Stimulated activated effector memory CD8-positive, alpha-beta T cell treated with anti-CD3 and anti-CD28 coated beads, Interleukin-12 subunit alpha, Interleukin-12 subunit beta, amount 100 ng/mL, for 72 hours (primary cell): Measurements from ENCODE around the gene UNC13B.
A peak's percentile ranks its signal among the peaks of the same experiment; 100 is the strongest.

Experiments
- ATAC-seq: fragments of 150-1000 bp; cut with Tn5 transposase; 2 replicates; pipeline ENCODE4 v1.10.0; 2021
- DNase-seq, 2 donors: peaks; one replicate each; pipeline ENCODE4 v3.0.0; 2021 to 2022; ENCODE audit warnings: low spot score in 2 of 2
- H3K27ac Mint-ChIP-seq: one replicate; pipeline ENCODE4 v1.8.0; 2022; ENCODE audit warnings: mild to moderate bottlenecking, mixed read lengths
- H3K36me3 Mint-ChIP-seq: one replicate; pipeline ENCODE4 v1.8.0; 2022; ENCODE audit warnings: mild to moderate bottlenecking, mixed read lengths
- H3K4me1 Mint-ChIP-seq: one replicate; pipeline ENCODE4 v1.8.0; 2022; ENCODE audit warnings: mixed read lengths
- H3K4me3 Mint-ChIP-seq: one replicate; pipeline ENCODE4 v1.8.0; 2022; ENCODE audit warnings: mild to moderate bottlenecking, mixed read lengths
- H3K9me3 Mint-ChIP-seq: one replicate; pipeline ENCODE4 v1.8.0; 2022; ENCODE audit warnings: mixed read lengths

Gene UNC13B

DNA sequence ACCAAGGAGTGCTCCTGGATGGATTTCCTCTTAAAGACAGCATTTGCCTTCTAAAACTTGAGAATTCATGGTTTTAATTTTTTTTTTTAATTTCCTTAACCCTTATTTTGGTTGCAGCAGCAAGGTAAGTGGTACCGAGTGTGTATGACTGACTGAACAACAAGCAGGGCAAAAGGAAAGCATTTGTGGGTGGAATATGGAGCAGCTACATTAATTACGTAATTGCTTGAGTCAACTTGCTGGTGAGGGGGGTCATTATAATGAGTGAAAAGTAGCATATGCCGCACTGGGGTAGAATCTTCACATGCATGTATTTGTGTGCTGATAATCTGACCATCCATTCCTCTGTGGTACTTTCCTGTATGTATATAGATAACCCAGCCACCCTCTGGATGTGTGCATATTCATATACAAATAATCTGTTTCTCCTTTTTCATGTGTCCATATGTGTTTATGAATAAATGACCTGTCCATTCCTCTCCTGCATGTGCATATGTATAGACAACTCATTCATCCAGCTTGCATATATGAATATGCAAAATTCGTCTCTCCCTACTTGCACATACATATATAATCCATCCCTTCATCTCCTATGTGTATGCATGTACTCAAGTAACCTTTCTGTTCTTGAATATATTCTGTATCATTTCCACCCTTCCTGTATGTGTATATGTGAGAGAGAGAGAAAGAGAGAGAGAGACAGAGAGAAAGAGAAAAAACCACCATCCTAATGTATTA lies 180.6 kb downstream of the UNC13B start:
- Mint-ChIP-seq H3K4me3 (no peak overlapping the region), H3K9me3 (no peaks in the 10 kb centered on the region), H3K4me1 (peaks cover 7% of the 10 kb centered on the region), H3K27ac (no peak overlapping the region), H3K36me3 (no peaks in the 10 kb centered on the region)
- DNase-seq (no peak), ATAC-seq (no peak)

DNA sequence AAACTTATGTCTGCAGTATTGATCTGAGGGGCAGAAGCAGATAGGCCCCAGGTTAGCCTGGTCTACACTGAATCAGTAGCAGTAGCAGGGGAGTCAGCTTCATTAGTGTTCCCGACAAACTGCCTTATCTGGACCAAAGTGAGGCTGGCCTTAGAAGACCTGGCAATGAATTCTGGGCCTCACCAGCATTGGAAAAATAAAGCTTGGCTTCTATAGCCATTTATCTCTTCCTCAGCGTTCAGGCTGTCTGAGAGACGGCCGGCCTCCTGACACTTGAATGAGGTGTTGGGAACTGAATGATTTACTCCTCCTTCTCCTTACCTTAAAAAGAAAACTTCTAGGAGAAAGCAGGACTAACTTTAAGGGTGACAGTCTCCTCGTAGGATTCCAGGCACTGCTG lies 186.3 kb downstream of the UNC13B start:
- Mint-ChIP-seq H3K9me3 (no peaks in the 10 kb centered on the region), H3K36me3 (no peaks in the 10 kb centered on the region)
- ATAC-seq, result no peak

DNA sequence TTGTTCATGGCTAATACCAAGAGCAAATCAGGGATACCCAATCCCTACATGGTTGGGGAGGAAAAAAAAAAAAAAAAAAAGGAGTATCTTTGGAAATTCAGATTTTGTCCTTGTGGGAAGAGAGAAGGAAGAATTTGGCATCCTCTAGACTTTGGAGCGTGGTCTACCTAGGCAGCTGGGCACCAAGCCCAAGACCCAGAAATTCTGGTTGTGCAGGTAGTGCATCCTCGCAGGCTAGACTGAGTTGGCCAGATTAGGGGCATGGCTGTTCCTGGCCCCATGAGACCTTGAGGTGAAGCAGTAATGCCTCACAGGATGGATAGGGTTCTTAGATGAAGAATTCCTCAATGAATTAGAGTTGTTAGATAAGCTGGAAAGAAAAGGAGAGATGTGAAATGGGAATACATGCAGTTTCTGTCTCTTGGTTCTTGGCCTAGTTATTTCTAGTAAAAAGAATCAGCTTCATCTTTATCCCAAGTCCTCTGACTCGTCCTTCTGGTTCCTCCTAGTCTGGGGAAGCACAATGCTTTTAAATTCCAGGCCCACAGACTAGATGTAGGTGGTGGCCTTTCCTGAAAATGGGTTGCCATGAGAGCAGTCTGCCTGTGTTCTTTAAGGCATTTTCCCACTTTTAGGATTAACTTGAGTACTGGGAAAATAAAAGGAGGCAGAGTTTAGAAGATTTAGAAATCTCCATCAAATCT lies 187.6 kb downstream of the UNC13B start:
- Mint-ChIP-seq H3K9me3 (no peaks in the 10 kb centered on the region), H3K4me1 (no peaks in the 10 kb centered on the region), H3K36me3 (no peaks in the 10 kb centered on the region), H3K27ac (no peak overlapping the region), H3K4me3 (no peak overlapping the region)
- DNase-seq (no peak), ATAC-seq (no peak)

More for the DNA sequence above, 186.3 kb downstream of the UNC13B start:
- Mint-ChIP-seq H3K4me3 (no peak overlapping the region), H3K27ac (no peak overlapping the region), H3K4me1 (no peaks in the 10 kb centered on the region)
- DNase-seq, result no peak

DNA sequence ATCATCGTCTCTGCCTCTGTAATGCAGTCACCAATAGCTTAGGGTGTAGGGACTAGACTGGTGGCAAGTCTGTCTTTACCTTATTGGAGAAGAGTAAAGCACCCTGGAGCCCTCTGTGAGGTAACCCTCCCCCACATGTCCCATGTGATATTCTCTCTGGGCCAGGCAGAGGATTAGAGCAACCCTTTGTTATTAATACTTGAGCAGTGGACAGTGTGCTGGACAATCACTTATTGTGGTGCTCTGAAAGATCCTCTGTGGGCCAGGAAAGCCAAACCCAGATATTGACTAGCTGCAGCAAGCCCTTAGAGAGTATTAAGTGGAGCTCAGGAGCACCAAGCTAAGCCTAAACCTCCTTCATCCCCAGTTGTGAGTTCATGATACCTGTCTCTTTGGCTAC lies 188.4 kb downstream of the UNC13B start:
- DNase-seq, result no peak
- ATAC-seq, result no peak
- H3K36me3 Mint-ChIP-seq, result no peaks in the 10 kb centered on the region
- no peaks in the 10 kb centered on the region for H3K9me3 Mint-ChIP-seq
- no peak overlapping the region for H3K27ac Mint-ChIP-seq
- H3K4me3 Mint-ChIP-seq, result no peak overlapping the region
- H3K4me1 Mint-ChIP-seq, result no peaks in the 10 kb centered on the region

- Mint-ChIP-seq H3K4me3 (no peak overlapping the region), H3K27ac (no peak overlapping the region)
Measured at GRCh38 chr9:35350827-35351549, 189.2 kb downstream of the UNC13B start.

GRCh38 chr9:35353731-35354365 lies 192.0 kb downstream of the UNC13B start:
- ATAC-seq, result peak; percentile 8
- no peak overlapping the region for H3K4me3 Mint-ChIP-seq
- DNase-seq, result no peak
- no peaks in the 10 kb centered on the region for H3K4me1 Mint-ChIP-seq
- H3K36me3 Mint-ChIP-seq, result no peaks in the 10 kb centered on the region
- no peaks in the 10 kb centered on the region for H3K9me3 Mint-ChIP-seq
- no peak overlapping the region for H3K27ac Mint-ChIP-seq

More at GRCh38 chr9:35350827-35351549, 189.2 kb downstream of the UNC13B start:
- ATAC-seq, result no peak
- Mint-ChIP-seq H3K9me3 (no peaks in the 10 kb centered on the region), H3K4me1 (no peaks in the 10 kb centered on the region), H3K36me3 (no peaks in the 10 kb centered on the region)
- DNase-seq, result no peak

DNA sequence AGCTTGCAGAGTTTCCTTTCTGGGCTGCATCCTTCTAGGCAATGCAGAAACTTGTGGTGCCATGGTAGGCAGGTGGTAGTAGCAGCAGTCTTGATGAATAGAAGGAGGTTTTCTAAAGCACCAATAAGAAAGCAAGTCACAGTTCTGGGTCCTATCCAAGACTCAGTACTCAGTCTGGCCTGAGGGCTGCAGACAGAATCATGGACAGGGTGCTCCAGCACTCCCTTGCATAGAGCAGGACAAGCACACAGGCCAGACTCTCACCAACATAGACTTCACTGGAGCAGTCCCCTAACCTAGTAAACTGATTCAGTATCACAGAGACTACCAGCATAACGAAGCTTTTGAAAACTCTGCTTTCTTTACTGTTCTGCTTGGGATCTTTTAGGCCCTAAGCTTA lies 194.1 kb downstream of the UNC13B start:
- no peak for ATAC-seq
- DNase-seq, result no peak
- H3K27ac Mint-ChIP-seq, result no peak overlapping the region
- H3K4me1 Mint-ChIP-seq, result no peaks in the 10 kb centered on the region
- no peaks in the 10 kb centered on the region for H3K36me3 Mint-ChIP-seq
- no peak overlapping the region for H3K4me3 Mint-ChIP-seq
- no peaks in the 10 kb centered on the region for H3K9me3 Mint-ChIP-seq

DNA sequence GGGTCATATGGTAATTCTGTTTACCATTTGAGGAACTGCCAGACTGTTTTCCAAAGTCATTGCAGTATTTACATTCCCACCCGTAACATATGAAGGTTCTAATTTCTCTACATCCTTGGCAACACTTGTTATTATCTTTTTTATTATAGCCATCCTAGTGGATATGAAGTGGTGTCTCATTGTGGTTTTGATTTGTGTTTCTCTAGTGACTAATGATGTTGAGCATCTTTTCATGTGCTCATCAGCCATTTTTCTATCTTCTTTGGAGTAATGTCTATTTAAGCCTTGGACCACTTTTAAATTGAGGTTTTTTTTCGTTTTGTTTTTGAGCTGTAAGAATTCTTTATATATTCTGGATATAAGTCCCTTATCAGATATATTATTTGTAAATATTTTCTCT lies 195.3 kb downstream of the UNC13B start:
- ATAC-seq (no peak), DNase-seq (no peak)
- no peaks in the 10 kb centered on the region for H3K36me3 Mint-ChIP-seq
- H3K27ac Mint-ChIP-seq, result no peak overlapping the region
- no peak overlapping the region for H3K4me3 Mint-ChIP-seq
- H3K4me1 Mint-ChIP-seq, result no peaks in the 10 kb centered on the region
- H3K9me3 Mint-ChIP-seq, result no peaks in the 10 kb centered on the region

- Mint-ChIP-seq H3K36me3 (no peaks in the 10 kb centered on the region), H3K9me3 (no peaks in the 10 kb centered on the region), H3K27ac (no peak overlapping the region), H3K4me3 (no peak overlapping the region), H3K4me1 (no peaks in the 10 kb centered on the region)
- DNase-seq (no peak), ATAC-seq (no peak)
Measured at GRCh38 chr9:35357826-35358225, 196.0 kb downstream of the UNC13B start.

- H3K9me3 Mint-ChIP-seq, result no peaks in the 10 kb centered on the region
Measured at GRCh38 chr9:35364817-35365585, 203.2 kb downstream of the UNC13B start.

DNA sequence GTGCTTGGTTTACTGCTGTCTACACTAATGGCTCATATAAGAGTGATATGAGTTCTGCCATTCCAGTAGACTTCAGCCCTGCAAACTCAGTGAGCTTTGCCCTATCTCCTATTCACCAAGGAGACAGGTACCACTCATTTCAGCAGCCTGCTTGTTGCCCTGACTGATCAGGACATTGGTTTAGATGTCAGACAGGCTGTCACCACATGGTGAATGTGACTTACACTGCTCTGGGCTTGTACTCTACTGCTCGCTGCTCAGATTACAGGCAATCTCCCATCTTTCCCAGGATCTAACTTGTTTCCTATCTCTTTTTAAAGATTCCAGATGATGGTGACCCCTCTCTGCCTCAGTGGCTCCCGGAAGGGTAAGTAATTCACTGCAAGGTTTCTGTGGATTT lies 204.8 kb downstream of the UNC13B start:
- H3K27ac Mint-ChIP-seq, result no peak overlapping the region
- no peak overlapping the region for H3K4me3 Mint-ChIP-seq
- no peak for ATAC-seq
- no peaks in the 10 kb centered on the region for H3K36me3 Mint-ChIP-seq
- H3K4me1 Mint-ChIP-seq, result no peaks in the 10 kb centered on the region
- DNase-seq, result no peak
- no peaks in the 10 kb centered on the region for H3K9me3 Mint-ChIP-seq

More at GRCh38 chr9:35364817-35365585, 203.2 kb downstream of the UNC13B start:
- Mint-ChIP-seq H3K4me3 (no peak overlapping the region), H3K4me1 (no peaks in the 10 kb centered on the region), H3K36me3 (no peaks in the 10 kb centered on the region), H3K27ac (no peak overlapping the region)
- DNase-seq, result no peak
- ATAC-seq, result peak; percentile 31

DNA sequence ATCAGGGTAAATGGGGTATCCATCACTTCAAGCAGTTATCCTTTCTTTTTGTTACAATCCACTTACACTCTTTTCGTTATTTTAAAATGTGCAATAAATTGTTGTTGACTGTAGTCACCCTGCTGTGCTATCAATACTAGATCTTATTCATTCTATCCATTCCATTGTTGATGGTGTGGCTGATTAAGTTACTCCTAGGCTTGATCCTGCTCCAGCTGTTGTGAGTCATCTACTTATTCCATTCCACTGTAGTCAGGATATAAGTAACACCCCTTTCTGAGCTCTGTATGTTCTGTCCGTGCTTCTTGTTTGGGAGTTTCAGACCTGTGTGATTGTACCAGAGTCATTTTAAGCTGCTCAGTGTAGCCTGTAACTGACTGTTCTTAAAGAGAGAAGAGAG lies 205.6 kb downstream of the UNC13B start:
- no peak for DNase-seq
- H3K27ac Mint-ChIP-seq, result no peak overlapping the region
- H3K9me3 Mint-ChIP-seq, result no peaks in the 10 kb centered on the region
- no peak overlapping the region for H3K4me3 Mint-ChIP-seq
- ATAC-seq, result no peak
- no peaks in the 10 kb centered on the region for H3K36me3 Mint-ChIP-seq
- no peaks in the 10 kb centered on the region for H3K4me1 Mint-ChIP-seq

DNA sequence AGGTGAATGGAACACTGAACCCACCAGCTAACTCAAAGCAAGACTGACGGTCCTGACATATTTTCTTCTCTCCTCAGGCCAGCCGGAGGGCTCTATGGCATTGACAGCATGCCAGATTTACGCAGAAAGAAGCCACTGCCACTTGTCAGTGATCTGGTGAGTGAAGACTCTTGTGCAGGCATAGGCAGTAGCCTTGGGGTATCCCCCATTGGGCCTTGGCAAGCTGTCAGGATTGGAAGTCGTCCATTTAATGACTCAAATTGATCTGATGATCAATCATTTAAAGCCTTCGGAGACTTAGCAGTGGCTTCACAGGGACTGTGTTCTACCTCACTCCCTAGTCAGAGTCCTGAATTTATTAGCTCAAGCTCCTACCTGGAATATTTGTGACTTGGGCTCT lies 208.4 kb downstream of the UNC13B start:
- H3K4me3 Mint-ChIP-seq, result no peak overlapping the region
- no peak for ATAC-seq
- H3K27ac Mint-ChIP-seq, result no peak overlapping the region
- H3K36me3 Mint-ChIP-seq, result no peaks in the 10 kb centered on the region
- no peak for DNase-seq
- no peaks in the 10 kb centered on the region for H3K9me3 Mint-ChIP-seq
- no peaks in the 10 kb centered on the region for H3K4me1 Mint-ChIP-seq

- Mint-ChIP-seq H3K4me3 (no peak overlapping the region), H3K9me3 (no peaks in the 10 kb centered on the region), H3K4me1 (no peaks in the 10 kb centered on the region), H3K27ac (no peak overlapping the region), H3K36me3 (no peaks in the 10 kb centered on the region)
- no peak for ATAC-seq
- DNase-seq, result no peak
Measured at GRCh38 chr9:35374436-35374835, 212.6 kb downstream of the UNC13B start.

- DNase-seq, result no peak
- no peak for ATAC-seq
- Mint-ChIP-seq H3K27ac (no peak overlapping the region), H3K36me3 (no peaks in the 10 kb centered on the region), H3K4me3 (no peak overlapping the region), H3K4me1 (no peaks in the 10 kb centered on the region), H3K9me3 (no peaks in the 10 kb centered on the region)
Measured at GRCh38 chr9:35374910-35375309, 213.1 kb downstream of the UNC13B start.
